GM23338 (cell line): ENCODE measurements around the gene MEIOB.

Experiments used
- CREB1 ChIP-seq: fragments of 250-450 bp; sonication (Bioruptor Pico); IDR thresholded peaks from 2 replicates; pipeline ENCODE4 v1.5.0; 2020; ENCODE audit warnings: low read depth, mild to moderate bottlenecking, moderate library complexity
- EZH2 ChIP-seq: fragments of 200-600 bp; sonication (generic); IDR thresholded peaks from one replicate; pipeline ENCODE4 v1.8.0; 2017; ENCODE audit warnings: antibody characterized with exemption, mild to moderate bottlenecking, low read depth; ENCODE audit not compliant: unreplicated experiment
- EZH2phosphoT487 ChIP-seq: fragments of 200-600 bp; sonication (generic); IDR thresholded peaks from one replicate; pipeline ENCODE4 v1.8.1; 2018; ENCODE audit warnings: antibody characterized with exemption; ENCODE audit not compliant: unreplicated experiment
- JUNB ChIP-seq: IDR thresholded peaks from one replicate; pipeline ENCODE4 v1.6.1; 2016; ENCODE audit warnings: antibody characterized with exemption; ENCODE audit not compliant: unreplicated experiment
- NANOG ChIP-seq: IDR thresholded peaks from 2 replicates; pipeline ENCODE4 v1.6.1; 2016; ENCODE audit warnings: antibody characterized with exemption, borderline replicate concordance
- POLR2AphosphoS5 ChIP-seq: IDR thresholded peaks from 2 replicates; pipeline ENCODE4 v1.6.1; 2016; ENCODE audit warnings: antibody characterized with exemption, low read depth
- REST ChIP-seq: IDR thresholded peaks from one replicate; pipeline ENCODE4 v1.6.1; 2018; ENCODE audit warnings: antibody characterized with exemption; ENCODE audit not compliant: unreplicated experiment
- STAT1 ChIP-seq: IDR thresholded peaks from one replicate; pipeline ENCODE4 v1.6.1; 2016; ENCODE audit warnings: antibody characterized with exemption; ENCODE audit not compliant: unreplicated experiment
- ZNF114 ChIP-seq: fragments of 250-450 bp; sonication (Bioruptor Pico); IDR thresholded peaks from 2 replicates; pipeline ENCODE4 v1.5.0; 2020; ENCODE audit warnings: mild to moderate bottlenecking, moderate library complexity
- ZNF331 ChIP-seq: fragments of 250-450 bp; sonication (Bioruptor Pico); IDR thresholded peaks from 2 replicates; pipeline ENCODE4 v1.5.0; 2020; ENCODE audit warnings: low read depth, mild to moderate bottlenecking, moderate library complexity
- TF ChIP-seq, protein P1 (sequence below), 2 experiments: fragments of 200-600 bp in 1 of 2; sonication (generic) in 1 of 2; conservative IDR thresholded peaks; 2 replicates each; pipeline versions ENCODE4 v1.5.1 to v1.6.1; 2016 to 2017; ENCODE audit warnings: antibody characterized with exemption in 2 of 2, low read depth in 2 of 2, mild to moderate bottlenecking in 2 of 2, moderate library complexity in 1 of 2
- TF ChIP-seq, protein P2 (sequence below): IDR thresholded peaks from 2 replicates; pipeline ENCODE4 v1.6.1; 2016; ENCODE audit warnings: antibody characterized with exemption
- TF ChIP-seq, protein P3 (sequence below): fragments of 250-450 bp; sonication (Bioruptor Pico); IDR thresholded peaks from 2 replicates; pipeline ENCODE4 v1.5.0; 2020; ENCODE audit warnings: mild to moderate bottlenecking, moderate library complexity

GRCh38 chr16:1800701-1801100, 71.3 kb downstream of the MEIOB start:
- no peak for TF ChIP-seq POLR2AphosphoS5
- TF ChIP-seq, protein P1, sequence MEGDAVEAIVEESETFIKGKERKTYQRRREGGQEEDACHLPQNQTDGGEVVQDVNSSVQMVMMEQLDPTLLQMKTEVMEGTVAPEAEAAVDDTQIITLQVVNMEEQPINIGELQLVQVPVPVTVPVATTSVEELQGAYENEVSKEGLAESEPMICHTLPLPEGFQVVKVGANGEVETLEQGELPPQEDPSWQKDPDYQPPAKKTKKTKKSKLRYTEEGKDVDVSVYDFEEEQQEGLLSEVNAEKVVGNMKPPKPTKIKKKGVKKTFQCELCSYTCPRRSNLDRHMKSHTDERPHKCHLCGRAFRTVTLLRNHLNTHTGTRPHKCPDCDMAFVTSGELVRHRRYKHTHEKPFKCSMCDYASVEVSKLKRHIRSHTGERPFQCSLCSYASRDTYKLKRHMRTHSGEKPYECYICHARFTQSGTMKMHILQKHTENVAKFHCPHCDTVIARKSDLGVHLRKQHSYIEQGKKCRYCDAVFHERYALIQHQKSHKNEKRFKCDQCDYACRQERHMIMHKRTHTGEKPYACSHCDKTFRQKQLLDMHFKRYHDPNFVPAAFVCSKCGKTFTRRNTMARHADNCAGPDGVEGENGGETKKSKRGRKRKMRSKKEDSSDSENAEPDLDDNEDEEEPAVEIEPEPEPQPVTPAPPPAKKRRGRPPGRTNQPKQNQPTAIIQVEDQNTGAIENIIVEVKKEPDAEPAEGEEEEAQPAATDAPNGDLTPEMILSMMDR (conservative IDR thresholded peaks at IDR 0.05; ENCODE audit: low read depth in 2 of 2): no peak
- TF ChIP-seq ZNF331 (CRISPR knock-in tag): no peak
- no peak for TF ChIP-seq REST
- no peak for TF ChIP-seq EZH2
- TF ChIP-seq JUNB: no peak
- TF ChIP-seq, protein P2, sequence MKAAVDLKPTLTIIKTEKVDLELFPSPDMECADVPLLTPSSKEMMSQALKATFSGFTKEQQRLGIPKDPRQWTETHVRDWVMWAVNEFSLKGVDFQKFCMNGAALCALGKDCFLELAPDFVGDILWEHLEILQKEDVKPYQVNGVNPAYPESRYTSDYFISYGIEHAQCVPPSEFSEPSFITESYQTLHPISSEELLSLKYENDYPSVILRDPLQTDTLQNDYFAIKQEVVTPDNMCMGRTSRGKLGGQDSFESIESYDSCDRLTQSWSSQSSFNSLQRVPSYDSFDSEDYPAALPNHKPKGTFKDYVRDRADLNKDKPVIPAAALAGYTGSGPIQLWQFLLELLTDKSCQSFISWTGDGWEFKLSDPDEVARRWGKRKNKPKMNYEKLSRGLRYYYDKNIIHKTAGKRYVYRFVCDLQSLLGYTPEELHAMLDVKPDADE: no peak
- TF ChIP-seq CREB1 (CRISPR knock-in tag): no peak
- TF ChIP-seq ZNF114: no peak
- no peak for TF ChIP-seq EZH2phosphoT487
- no peak for TF ChIP-seq STAT1
- TF ChIP-seq NANOG: no peak
- TF ChIP-seq, protein P3, sequence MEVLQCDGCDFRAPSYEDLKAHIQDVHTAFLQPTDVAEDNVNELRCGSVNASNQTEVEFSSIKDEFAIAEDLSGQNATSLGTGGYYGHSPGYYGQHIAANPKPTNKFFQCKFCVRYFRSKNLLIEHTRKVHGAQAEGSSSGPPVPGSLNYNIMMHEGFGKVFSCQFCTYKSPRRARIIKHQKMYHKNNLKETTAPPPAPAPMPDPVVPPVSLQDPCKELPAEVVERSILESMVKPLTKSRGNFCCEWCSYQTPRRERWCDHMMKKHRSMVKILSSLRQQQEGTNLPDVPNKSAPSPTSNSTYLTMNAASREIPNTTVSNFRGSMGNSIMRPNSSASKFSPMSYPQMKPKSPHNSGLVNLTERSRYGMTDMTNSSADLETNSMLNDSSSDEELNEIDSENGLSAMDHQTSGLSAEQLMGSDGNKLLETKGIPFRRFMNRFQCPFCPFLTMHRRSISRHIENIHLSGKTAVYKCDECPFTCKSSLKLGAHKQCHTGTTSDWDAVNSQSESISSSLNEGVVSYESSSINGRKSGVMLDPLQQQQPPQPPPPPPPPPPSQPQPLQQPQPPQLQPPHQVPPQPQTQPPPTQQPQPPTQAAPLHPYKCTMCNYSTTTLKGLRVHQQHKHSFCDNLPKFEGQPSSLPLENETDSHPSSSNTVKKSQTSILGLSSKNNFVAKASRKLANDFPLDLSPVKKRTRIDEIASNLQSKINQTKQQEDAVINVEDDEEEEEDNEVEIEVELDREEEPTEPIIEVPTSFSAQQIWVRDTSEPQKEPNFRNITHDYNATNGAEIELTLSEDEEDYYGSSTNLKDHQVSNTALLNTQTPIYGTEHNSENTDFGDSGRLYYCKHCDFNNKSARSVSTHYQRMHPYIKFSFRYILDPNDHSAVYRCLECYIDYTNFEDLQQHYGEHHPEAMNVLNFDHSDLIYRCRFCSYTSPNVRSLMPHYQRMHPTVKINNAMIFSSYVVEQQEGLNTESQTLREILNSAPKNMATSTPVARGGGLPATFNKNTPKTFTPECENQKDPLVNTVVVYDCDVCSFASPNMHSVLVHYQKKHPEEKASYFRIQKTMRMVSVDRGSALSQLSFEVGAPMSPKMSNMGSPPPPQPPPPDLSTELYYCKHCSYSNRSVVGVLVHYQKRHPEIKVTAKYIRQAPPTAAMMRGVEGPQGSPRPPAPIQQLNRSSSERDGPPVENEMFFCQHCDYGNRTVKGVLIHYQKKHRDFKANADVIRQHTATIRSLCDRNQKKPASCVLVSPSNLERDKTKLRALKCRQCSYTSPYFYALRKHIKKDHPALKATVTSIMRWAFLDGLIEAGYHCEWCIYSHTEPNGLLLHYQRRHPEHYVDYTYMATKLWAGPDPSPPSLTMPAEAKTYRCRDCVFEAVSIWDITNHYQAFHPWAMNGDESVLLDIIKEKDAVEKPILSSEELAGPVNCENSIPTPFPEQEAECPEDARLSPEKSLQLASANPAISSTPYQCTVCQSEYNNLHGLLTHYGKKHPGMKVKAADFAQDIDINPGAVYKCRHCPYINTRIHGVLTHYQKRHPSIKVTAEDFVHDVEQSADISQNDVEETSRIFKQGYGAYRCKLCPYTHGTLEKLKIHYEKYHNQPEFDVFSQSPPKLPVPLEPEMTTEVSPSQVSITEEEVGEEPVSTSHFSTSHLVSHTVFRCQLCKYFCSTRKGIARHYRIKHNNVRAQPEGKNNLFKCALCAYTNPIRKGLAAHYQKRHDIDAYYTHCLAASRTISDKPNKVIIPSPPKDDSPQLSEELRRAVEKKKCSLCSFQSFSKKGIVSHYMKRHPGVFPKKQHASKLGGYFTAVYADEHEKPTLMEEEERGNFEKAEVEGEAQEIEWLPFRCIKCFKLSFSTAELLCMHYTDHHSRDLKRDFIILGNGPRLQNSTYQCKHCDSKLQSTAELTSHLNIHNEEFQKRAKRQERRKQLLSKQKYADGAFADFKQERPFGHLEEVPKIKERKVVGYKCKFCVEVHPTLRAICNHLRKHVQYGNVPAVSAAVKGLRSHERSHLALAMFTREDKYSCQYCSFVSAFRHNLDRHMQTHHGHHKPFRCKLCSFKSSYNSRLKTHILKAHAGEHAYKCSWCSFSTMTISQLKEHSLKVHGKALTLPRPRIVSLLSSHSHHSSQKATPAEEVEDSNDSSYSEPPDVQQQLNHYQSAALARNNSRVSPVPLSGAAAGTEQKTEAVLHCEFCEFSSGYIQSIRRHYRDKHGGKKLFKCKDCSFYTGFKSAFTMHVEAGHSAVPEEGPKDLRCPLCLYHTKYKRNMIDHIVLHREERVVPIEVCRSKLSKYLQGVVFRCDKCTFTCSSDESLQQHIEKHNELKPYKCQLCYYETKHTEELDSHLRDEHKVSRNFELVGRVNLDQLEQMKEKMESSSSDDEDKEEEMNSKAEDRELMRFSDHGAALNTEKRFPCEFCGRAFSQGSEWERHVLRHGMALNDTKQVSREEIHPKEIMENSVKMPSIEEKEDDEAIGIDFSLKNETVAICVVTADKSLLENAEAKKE (CRISPR knock-in tag): no peak
